Endothelial cell (in vitro differentiated cells): ENCODE measurements around the gene TRIM73. TPM values are rescaled to one million over a fixed set of nuclear protein-coding genes. Genes with fewer than 3 reads are reported as not detected.
"Not testable (repeated sequence)": the region's sequence is repeated elsewhere in the genome, so short reads cannot be mapped to it uniquely, and the experiment has no call there.

Experiments
- DNase-seq: peaks from one replicate; pipeline ENCODE4 v3.0.0; 2021; ENCODE audit warnings: low spot score
- H3K27ac Mint-ChIP-seq: one replicate; pipeline ENCODE4 v1.8.0; 2021; ENCODE audit warnings: mixed read lengths, inconsistent platforms; ENCODE audit not compliant: unreplicated experiment
- H3K27me3 Mint-ChIP-seq: one replicate; pipeline ENCODE4 v1.8.0; 2021; ENCODE audit warnings: mild to moderate bottlenecking, moderate library complexity, mixed read lengths, inconsistent platforms; ENCODE audit not compliant: unreplicated experiment
- H3K36me3 Mint-ChIP-seq: one replicate; pipeline ENCODE4 v1.8.0; 2021; ENCODE audit warnings: mild to moderate bottlenecking, low read depth, mixed read lengths, inconsistent platforms; ENCODE audit not compliant: unreplicated experiment
- H3K4me1 Mint-ChIP-seq: one replicate; pipeline ENCODE4 v1.8.0; 2021; ENCODE audit warnings: mild to moderate bottlenecking, mixed read lengths, inconsistent platforms; ENCODE audit not compliant: unreplicated experiment
- H3K4me3 Mint-ChIP-seq: one replicate; pipeline ENCODE4 v1.8.0; 2021; ENCODE audit warnings: mild to moderate bottlenecking, mixed read lengths, inconsistent platforms; ENCODE audit not compliant: unreplicated experiment
- H3K9me3 Mint-ChIP-seq: one replicate; pipeline ENCODE4 v1.8.0; 2021; ENCODE audit warnings: mixed read lengths, inconsistent platforms; ENCODE audit not compliant: unreplicated experiment
- total RNA-seq: library from RNA; stranded (reverse); fragmentation: NEBNext Ultra II Directional; extraction: Animal tissue kit (Norgen Biotek cat#: 25700); gene quantifications from one replicate; pipeline ENCODE4 v1.2.1, GENCODE V29; 2021; ENCODE audit not compliant: unreplicated experiment

Gene TRIM73
- total RNA-seq, 1 donor from 2014 or later, result 7.4 TPM

GRCh38 chr7:75400575-75400974 is 5.1 kb downstream of the TRIM73 start:
- not testable (repeated sequence) for H3K9me3 Mint-ChIP-seq, DNase-seq, H3K36me3 Mint-ChIP-seq, H3K4me1 Mint-ChIP-seq, H3K27ac Mint-ChIP-seq, H3K4me3 Mint-ChIP-seq, H3K27me3 Mint-ChIP-seq

- H3K4me3 Mint-ChIP-seq, H3K27me3 Mint-ChIP-seq, H3K9me3 Mint-ChIP-seq, DNase-seq, H3K4me1 Mint-ChIP-seq, H3K36me3 Mint-ChIP-seq, H3K27ac Mint-ChIP-seq: not testable (repeated sequence)
Observed at GRCh38 chr7:75403455-75404443, 8.3 kb downstream of the TRIM73 start.

- not testable (repeated sequence) for H3K4me3 Mint-ChIP-seq, H3K27me3 Mint-ChIP-seq, H3K9me3 Mint-ChIP-seq, H3K4me1 Mint-ChIP-seq, DNase-seq, H3K36me3 Mint-ChIP-seq, H3K27ac Mint-ChIP-seq
Observed at GRCh38 chr7:75404663-75405062, 9.2 kb downstream of the TRIM73 start.

GRCh38 chr7:75409880-75410822 is 14.7 kb downstream of the TRIM73 start:
- H3K27ac Mint-ChIP-seq, H3K36me3 Mint-ChIP-seq, H3K4me1 Mint-ChIP-seq, H3K9me3 Mint-ChIP-seq, DNase-seq, H3K27me3 Mint-ChIP-seq: not testable (repeated sequence)
- peak overlapping the region; percentile 86 for H3K4me3 Mint-ChIP-seq

GRCh38 chr7:75410823-75411173 is 15.4 kb downstream of the TRIM73 start:
- not testable (repeated sequence) for DNase-seq, H3K9me3 Mint-ChIP-seq, H3K36me3 Mint-ChIP-seq, H3K27ac Mint-ChIP-seq, H3K4me1 Mint-ChIP-seq, H3K4me3 Mint-ChIP-seq, H3K27me3 Mint-ChIP-seq

GRCh38 chr7:75414204-75414603 is 18.8 kb downstream of the TRIM73 start:
- H3K4me3 Mint-ChIP-seq, DNase-seq, H3K27me3 Mint-ChIP-seq, H3K27ac Mint-ChIP-seq, H3K4me1 Mint-ChIP-seq, H3K36me3 Mint-ChIP-seq, H3K9me3 Mint-ChIP-seq: not testable (repeated sequence)

- H3K4me1 Mint-ChIP-seq, H3K27me3 Mint-ChIP-seq, H3K27ac Mint-ChIP-seq, H3K36me3 Mint-ChIP-seq, DNase-seq, H3K4me3 Mint-ChIP-seq, H3K9me3 Mint-ChIP-seq: not testable (repeated sequence)
Observed at GRCh38 chr7:75414708-75415427, 19.4 kb downstream of the TRIM73 start.

- H3K36me3 Mint-ChIP-seq, H3K27me3 Mint-ChIP-seq, H3K9me3 Mint-ChIP-seq, DNase-seq, H3K4me1 Mint-ChIP-seq, H3K27ac Mint-ChIP-seq, H3K4me3 Mint-ChIP-seq: not testable (repeated sequence)
Observed at GRCh38 chr7:75415428-75415817, 20.0 kb downstream of the TRIM73 start.

- not testable (repeated sequence) for H3K4me1 Mint-ChIP-seq, H3K27me3 Mint-ChIP-seq, H3K4me3 Mint-ChIP-seq, DNase-seq, H3K27ac Mint-ChIP-seq, H3K36me3 Mint-ChIP-seq, H3K9me3 Mint-ChIP-seq
Observed at GRCh38 chr7:75415829-75416373, 20.5 kb downstream of the TRIM73 start.

- not testable (repeated sequence) for H3K27me3 Mint-ChIP-seq, DNase-seq, H3K27ac Mint-ChIP-seq, H3K4me3 Mint-ChIP-seq, H3K36me3 Mint-ChIP-seq, H3K9me3 Mint-ChIP-seq, H3K4me1 Mint-ChIP-seq
Observed at GRCh38 chr7:75416787-75417186, 21.4 kb downstream of the TRIM73 start.

- H3K27ac Mint-ChIP-seq, H3K4me3 Mint-ChIP-seq, H3K9me3 Mint-ChIP-seq, DNase-seq, H3K36me3 Mint-ChIP-seq, H3K27me3 Mint-ChIP-seq, H3K4me1 Mint-ChIP-seq: not testable (repeated sequence)
Observed at GRCh38 chr7:75418292-75418858, 22.9 kb downstream of the TRIM73 start.
